Choroid plexus epithelial cell (primary cell): ENCODE measurements around the gene EMC10.

Experiments
- DNase-seq: peaks from one replicate; pipeline ENCODE4 v3.0.0-alpha.2; 2010; ENCODE audit warnings: low read depth
- H3K4me3 ChIP-seq: 2 replicates; pipeline ENCODE4 v1.5.1; 2011; ENCODE audit warnings: low read depth, mild to moderate bottlenecking, control low read depth, low read length, moderate library complexity
- CTCF ChIP-seq: conservative IDR thresholded peaks from 2 replicates; pipeline ENCODE4 v1.5.1; 2011; ENCODE audit warnings: low read depth, mild to moderate bottlenecking, control low read depth, inconsistent platforms, low read length, moderate library complexity

The EMC10 gene

GRCh38 chr19:50531171-50531612 lies 54.9 kb downstream of the EMC10 start:
- no peak for TF ChIP-seq CTCF
- no peak for DNase-seq
- H3K4me3 ChIP-seq: no peak overlapping the region

GRCh38 chr19:50532952-50533351 lies 56.6 kb downstream of the EMC10 start:
- no peak for DNase-seq

GRCh38 chr19:50534478-50534877 lies 58.2 kb downstream of the EMC10 start:
- no peak overlapping the region for H3K4me3 ChIP-seq
- no peak for TF ChIP-seq CTCF
- DNase-seq: no peak

More at GRCh38 chr19:50532952-50533351, 56.6 kb downstream of the EMC10 start:
- H3K4me3 ChIP-seq: no peak overlapping the region
- no peak for TF ChIP-seq CTCF

GRCh38 chr19:50535672-50536187 lies 59.4 kb downstream of the EMC10 start:
- TF ChIP-seq CTCF: no peak
- DNase-seq: no peak
- no peak overlapping the region for H3K4me3 ChIP-seq

- peak; percentile 4 for TF ChIP-seq CTCF
- H3K4me3 ChIP-seq: no peak overlapping the region
- no peak for DNase-seq
Measured at GRCh38 chr19:50536662-50537305, 60.5 kb downstream of the EMC10 start.

GRCh38 chr19:50537306-50537685 lies 61.0 kb downstream of the EMC10 start:
- no peak overlapping the region for H3K4me3 ChIP-seq
- no peak for TF ChIP-seq CTCF
- no peak for DNase-seq

GRCh38 chr19:50537769-50538230 lies 61.5 kb downstream of the EMC10 start:
- peak; percentile 82 for TF ChIP-seq CTCF
- no peak overlapping the region for H3K4me3 ChIP-seq
- peak; percentile 80 for DNase-seq
